Left kidney (tissue), 2 donors: ENCODE data around the gene IRF2. TPM values are rescaled to one million over a fixed set of nuclear protein-coding genes. Genes with fewer than 3 reads are reported as not detected.

Experiments
- DNase-seq: peaks from one replicate; pipeline ENCODE4 v3.0.0-alpha.2; 2013
- polyA plus RNA-seq: library from polyadenylated mRNA; unstranded; fragments of 120-200 nt; gene quantifications from one replicate; pipeline ENCODE4 v1.2.1, GENCODE V29; 2013; ENCODE audit not compliant: insufficient read length

The IRF2 gene
- polyA plus RNA-seq, 1 donor: 28.9 TPM

- DNase-seq: no peak
Measured at GRCh38 chr4:184368290-184368689, 106.1 kb downstream of the IRF2 start.

GRCh38 chr4:184364100-184364921 is 110.0 kb downstream of the IRF2 start:
- DNase-seq: no peak

- DNase-seq: no peak
Measured at GRCh38 chr4:184363258-184363657, 111.1 kb downstream of the IRF2 start.

GRCh38 chr4:184362396-184362795 is 112.0 kb downstream of the IRF2 start:
- DNase-seq: no peak

GRCh38 chr4:184361443-184361842 is 112.9 kb downstream of the IRF2 start:
- DNase-seq: no peak

- DNase-seq: no peak
Measured at GRCh38 chr4:184359888-184360287, 114.5 kb downstream of the IRF2 start.

GRCh38 chr4:184358521-184359232 is 115.7 kb downstream of the IRF2 start:
- no peak for DNase-seq

GRCh38 chr4:184357772-184358171 is 116.6 kb downstream of the IRF2 start:
- no peak for DNase-seq

GRCh38 chr4:184357165-184357564 is 117.2 kb downstream of the IRF2 start:
- no peak for DNase-seq

GRCh38 chr4:184356366-184356765 is 118.0 kb downstream of the IRF2 start:
- DNase-seq: no peak

- DNase-seq: no peak
Measured at GRCh38 chr4:184355857-184356256, 118.5 kb downstream of the IRF2 start.

GRCh38 chr4:184355111-184355604 is 119.2 kb downstream of the IRF2 start:
- DNase-seq: peak; percentile 78

- no peak for DNase-seq
Measured at GRCh38 chr4:184352891-184353290, 121.5 kb downstream of the IRF2 start.

- DNase-seq: no peak
Measured at GRCh38 chr4:184351560-184352451, 122.5 kb downstream of the IRF2 start.

- no peak for DNase-seq
Measured at GRCh38 chr4:184350964-184351363, 123.4 kb downstream of the IRF2 start.

GRCh38 chr4:184350213-184350817 is 124.0 kb downstream of the IRF2 start:
- DNase-seq: no peak

- no peak for DNase-seq
Measured at GRCh38 chr4:184349283-184350039, 124.9 kb downstream of the IRF2 start.

- no peak for DNase-seq
Measured at GRCh38 chr4:184348311-184349233, 125.8 kb downstream of the IRF2 start.

GRCh38 chr4:184347251-184348239 is 126.8 kb downstream of the IRF2 start:
- DNase-seq: peak; percentile 70
